Spleen (tissue), 11 donors: ENCODE results near the gene RAB23. TPM values are rescaled to one million over a fixed set of nuclear protein-coding genes. Genes with fewer than 3 reads are reported as not detected.

Experiments
- DNase-seq: peaks from one replicate; pipeline ENCODE4 v3.0.0-alpha.2; 2020
- H3K27ac ChIP-seq, 8 donors: fragments of 200-600 bp; sonication (generic) in 7 of 8; 1 replicate in 4 of 8; 2 replicates in 4 of 8; pipeline versions ENCODE4 v1.5.0 to v1.8.0; 2016 to 2021; ENCODE audit warnings: inconsistent platforms in 4 of 8, mild to moderate bottlenecking in 4 of 8, moderate library complexity in 1 of 8
- H3K27me3 ChIP-seq, 7 donors: fragments of 200-600 bp; sonication (generic) in 6 of 7; replicated peaks in 1 of 7; 1 replicate in 4 of 7; 2 replicates in 3 of 7; pipeline versions ENCODE4 v1.5.0 to v1.8.0; 2016 to 2021; ENCODE audit warnings: inconsistent platforms in 3 of 7, mild to moderate bottlenecking in 1 of 7
- H3K36me3 ChIP-seq, 6 donors: fragments of 200-600 bp; sonication (generic) in 5 of 6; 1 replicate in 4 of 6; 2 replicates in 2 of 6; pipeline versions ENCODE4 v1.5.0 to v1.8.0; 2016 to 2021; ENCODE audit warnings: inconsistent platforms in 2 of 6
- H3K4me1 ChIP-seq, 6 donors: fragments of 200-600 bp; sonication (generic) in 5 of 6; 1 replicate in 3 of 6; 2 replicates in 3 of 6; pipeline versions ENCODE4 v1.5.0 to v1.8.0; 2016 to 2021; ENCODE audit warnings: inconsistent platforms in 3 of 6
- H3K4me3 ChIP-seq, 8 donors: fragments of 200-600 bp; sonication (generic) in 7 of 8; 1 replicate in 4 of 8; 2 replicates in 4 of 8; pipeline versions ENCODE4 v1.5.0 to v1.8.0; 2016 to 2021; ENCODE audit warnings: inconsistent platforms in 4 of 8, mild to moderate bottlenecking in 4 of 8, moderate library complexity in 2 of 8
- H3K9me3 ChIP-seq, 8 donors: fragments of 200-600 bp; sonication (generic) in 7 of 8; 1 replicate in 4 of 8; 2 replicates in 4 of 8; pipeline versions ENCODE4 v1.5.0 to v1.8.0; 2016 to 2021; ENCODE audit warnings: inconsistent platforms in 4 of 8
- POLR2A ChIP-seq, 3 donors: fragments of 450-650 bp; IDR thresholded peaks; one replicate each; pipeline ENCODE4 v1.5.1; 2017; ENCODE audit warnings: antibody characterized with exemption in 3 of 3, mild to moderate bottlenecking in 1 of 3
- POLR2AphosphoS5 ChIP-seq, 3 donors: sonication (generic); formaldehyde crosslinking; IDR thresholded peaks; one replicate each; pipeline ENCODE4 v1.5.1; 2017; ENCODE audit warnings: antibody characterized with exemption in 3 of 3
- WGBS, 5 donors: extraction: QIAGEN DNeasy Blood & Tissue Kit in 3 of 5; methylation state at CpG; one replicate each; pipeline versions ENCODE4 v1.1.5 to v1.1.7; 2013 to 2018; 5-methylcytosine and 5-hydroxymethylcytosine counted together
- intact Hi-C: fragments of 100-400 bp; cut with DNase I; formaldehyde crosslinking; loops from one replicate; pipeline ENCODE4 v1.15.0; 2023; ENCODE audit warnings: low total_unique reads
- polyA plus RNA-seq, 3 donors: library from polyadenylated mRNA; stranded (reverse); fragments of 200-250 nt; gene quantifications; one replicate each; pipeline ENCODE4 v1.2.1, GENCODE V29; 2013
- total RNA-seq, 7 donors: library from RNA; depleted of rRNA in 3 of 7; stranded (reverse); fragments of >200 nt in 3 of 7; fragmentation: NEBNext Ultra II Directional in 4 of 7; extraction: Animal tissue kit (Norgen Biotek cat#: 25700) in 4 of 7; gene quantifications; one replicate each; pipeline versions ENCODE4 v1.1.0 to v1.2.1, GENCODE V29; 2016 to 2021
- TF ChIP-seq, protein P1 (sequence below), 11 experiments: fragments of 200-600 bp in 7 of 11; fragments of 450-650 bp in 4 of 11; sonication (generic) in 4 of 11; IDR thresholded peaks in 8 of 11; conservative IDR thresholded peaks in 3 of 11; 1 replicate in 7 of 11; 2 replicates in 4 of 11; pipeline versions ENCODE4 v1.4.0 to v1.8.0; 2016 to 2021; ENCODE audit warnings: antibody characterized with exemption in 11 of 11, inconsistent platforms in 4 of 11, mild to moderate bottlenecking in 1 of 11
- donor health status: healthy with polysubstance abuse.
- donor health status: DM: no; HTN: no; CAD: no; lungs with moderate emphysema.
- donor health status: DM: no; HTN: no; CAD: no.
- donor health status: Bipolar disorder and iron deficiency.
- donor health status: healthy.
- donor health status: DM: no; HTN: no; CAD: no.
- donor health status: DM: yes; HTN: yes; CAD: no.

The RAB23 gene
- total and polyA plus RNA-seq, 10 donors, result 0.89 to 3.9 (median 2.1) TPM

DNA sequence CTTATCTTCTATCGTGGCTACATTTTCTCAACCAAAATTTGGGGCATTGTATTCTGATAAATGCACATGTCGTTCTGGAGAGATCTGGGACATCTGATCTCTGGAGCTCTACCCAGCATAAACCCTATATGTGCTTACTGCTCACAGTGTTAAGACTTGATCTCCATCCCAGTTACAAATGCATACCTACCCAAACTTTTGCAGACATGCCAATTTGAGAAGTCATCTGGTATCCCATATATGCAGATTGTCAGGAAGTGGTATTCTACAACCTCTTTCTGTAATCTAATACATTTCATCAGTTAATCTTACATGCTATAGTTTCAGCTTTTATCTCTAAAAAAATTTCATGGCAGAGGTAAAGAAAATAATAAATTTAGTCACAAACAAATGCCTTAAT lies 38.8 kb downstream of the RAB23 start:
- TF ChIP-seq, protein P1, sequence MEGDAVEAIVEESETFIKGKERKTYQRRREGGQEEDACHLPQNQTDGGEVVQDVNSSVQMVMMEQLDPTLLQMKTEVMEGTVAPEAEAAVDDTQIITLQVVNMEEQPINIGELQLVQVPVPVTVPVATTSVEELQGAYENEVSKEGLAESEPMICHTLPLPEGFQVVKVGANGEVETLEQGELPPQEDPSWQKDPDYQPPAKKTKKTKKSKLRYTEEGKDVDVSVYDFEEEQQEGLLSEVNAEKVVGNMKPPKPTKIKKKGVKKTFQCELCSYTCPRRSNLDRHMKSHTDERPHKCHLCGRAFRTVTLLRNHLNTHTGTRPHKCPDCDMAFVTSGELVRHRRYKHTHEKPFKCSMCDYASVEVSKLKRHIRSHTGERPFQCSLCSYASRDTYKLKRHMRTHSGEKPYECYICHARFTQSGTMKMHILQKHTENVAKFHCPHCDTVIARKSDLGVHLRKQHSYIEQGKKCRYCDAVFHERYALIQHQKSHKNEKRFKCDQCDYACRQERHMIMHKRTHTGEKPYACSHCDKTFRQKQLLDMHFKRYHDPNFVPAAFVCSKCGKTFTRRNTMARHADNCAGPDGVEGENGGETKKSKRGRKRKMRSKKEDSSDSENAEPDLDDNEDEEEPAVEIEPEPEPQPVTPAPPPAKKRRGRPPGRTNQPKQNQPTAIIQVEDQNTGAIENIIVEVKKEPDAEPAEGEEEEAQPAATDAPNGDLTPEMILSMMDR (IDR thresholded peaks at IDR 0.05 in 8 of 11, conservative IDR thresholded peaks at IDR 0.05 in 3 of 11), result no peak
- no peak for TF ChIP-seq POLR2AphosphoS5 (IDR thresholded peaks at IDR 0.05)
- TF ChIP-seq POLR2A (IDR thresholded peaks at IDR 0.05), result no peak
- WGBS, 5 donors, result 90 to 100% (median 93%) methylated on average over 2 of the region's 2 CpGs
- H3K4me1 ChIP-seq, result no peaks in the 10 kb centered on the region
- H3K36me3 ChIP-seq, result peaks cover 0 to 32% (median 14%) of the 10 kb centered on the region in 6 donors
- H3K4me3 ChIP-seq, result no peak overlapping the region
- intact Hi-C loops, result no loop called here
- no peaks in the 10 kb centered on the region for H3K27me3 ChIP-seq
- no peaks in the 10 kb centered on the region for H3K9me3 ChIP-seq
- DNase-seq, result no peak
- H3K27ac ChIP-seq, result no peak overlapping the region

DNA sequence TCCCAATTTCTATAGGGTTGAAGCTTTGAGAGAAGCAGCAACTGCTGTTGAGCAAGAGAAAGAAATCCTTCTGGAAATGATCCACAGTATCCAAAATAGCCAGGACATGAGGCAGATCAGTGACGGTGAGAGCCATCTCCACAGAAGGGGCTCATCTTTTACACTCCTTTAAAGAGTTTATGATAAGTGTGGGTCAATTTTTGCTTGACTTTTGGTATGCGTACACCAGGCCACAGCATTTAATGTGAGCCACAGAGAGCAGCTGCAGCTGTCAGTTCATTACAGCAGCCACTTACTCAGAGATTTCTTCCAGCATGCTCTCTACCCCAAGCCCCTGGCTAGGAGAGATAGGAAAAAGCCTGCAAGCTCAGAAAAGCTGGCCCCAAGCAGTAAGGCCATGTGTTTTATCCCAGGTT lies 40.1 kb downstream of the RAB23 start:
- H3K27ac ChIP-seq, result no peak overlapping the region
- no peaks in the 10 kb centered on the region for H3K9me3 ChIP-seq
- no peaks in the 10 kb centered on the region for H3K27me3 ChIP-seq
- 79 to 87% (median 84%) methylated on average over 2 of the region's 2 CpGs for WGBS, 5 donors
- no peaks in the 10 kb centered on the region for H3K4me1 ChIP-seq
- H3K4me3 ChIP-seq, result no peak overlapping the region
- intact Hi-C loops, result no loop called here
- no peak for DNase-seq
- TF ChIP-seq POLR2AphosphoS5 (IDR thresholded peaks at IDR 0.05), result no peak
- TF ChIP-seq, protein P1 (IDR thresholded peaks at IDR 0.05 in 8 of 11, conservative IDR thresholded peaks at IDR 0.05 in 3 of 11), result no peak
- TF ChIP-seq POLR2A (IDR thresholded peaks at IDR 0.05), result no peak
- peaks cover 0 to 32% (median 14%) of the 10 kb centered on the region in 6 donors for H3K36me3 ChIP-seq

DNA sequence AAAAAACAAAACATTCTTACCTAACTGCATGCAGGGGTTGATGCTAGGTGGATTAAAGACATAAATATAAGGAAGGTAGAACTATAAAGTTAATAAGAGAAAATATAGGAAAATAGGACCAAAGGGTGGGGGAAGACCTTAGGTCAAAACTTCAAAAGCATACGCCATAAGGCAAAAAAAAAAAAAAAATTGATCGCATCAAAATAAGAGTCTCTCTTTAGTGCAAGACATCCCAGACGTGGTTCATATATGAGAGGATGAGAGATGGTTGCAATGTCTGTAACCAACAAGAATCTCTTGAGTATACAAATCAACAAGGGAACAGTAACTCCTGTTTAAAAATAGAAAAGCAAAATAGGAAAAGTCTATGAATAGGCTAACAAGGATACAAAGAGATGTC lies 41.5 kb downstream of the RAB23 start:
- intact Hi-C loops, result no loop called here
- H3K9me3 ChIP-seq, result no peaks in the 10 kb centered on the region

DNA sequence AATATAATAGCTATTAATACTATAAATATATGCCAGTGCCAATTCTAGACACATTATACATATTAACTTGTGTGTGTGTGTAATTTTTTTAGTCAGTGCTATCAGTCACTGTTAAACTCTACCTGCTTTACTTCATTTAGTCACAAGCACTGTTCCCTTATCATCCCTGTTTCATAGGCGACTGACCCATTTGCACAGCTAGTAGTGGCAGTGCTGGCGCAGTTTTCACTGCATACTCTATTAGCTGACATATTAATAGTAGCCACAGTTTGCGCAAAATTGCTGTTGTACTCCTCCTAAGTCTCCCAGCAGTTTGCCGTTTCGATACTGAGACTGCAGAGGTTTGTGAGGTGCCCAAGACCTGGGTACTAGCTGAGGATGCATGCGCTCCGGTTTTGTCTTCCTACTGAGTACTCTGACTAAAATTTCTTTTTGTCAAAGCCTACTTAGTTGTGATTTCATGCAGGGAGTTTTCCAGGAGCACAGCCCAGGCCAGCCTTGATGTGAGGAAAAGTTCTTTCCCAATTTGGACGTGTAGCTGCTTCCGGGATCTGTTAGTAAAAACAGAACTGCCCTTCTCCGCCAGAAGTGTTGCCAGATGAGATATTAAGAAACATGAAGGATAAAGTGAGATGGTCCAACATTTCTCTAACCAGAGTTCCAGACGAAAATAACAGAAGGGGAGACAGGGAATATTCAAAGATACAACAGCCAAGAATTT lies 44.4 kb downstream of the RAB23 start:
- Histone ChIP-seq H3K27ac (no peak overlapping the region), H3K27me3 (no peaks in the 10 kb centered on the region), H3K9me3 (no peaks in the 10 kb centered on the region), H3K4me3 (no peak overlapping the region), H3K4me1 (peaks cover 4 to 17% (median 13%) of the 10 kb centered on the region in 6 donors), H3K36me3 (peaks cover 0 to 8% (median 2%) of the 10 kb centered on the region in 6 donors)
- TF ChIP-seq POLR2A (IDR thresholded peaks at IDR 0.05) (no peak), POLR2AphosphoS5 (IDR thresholded peaks at IDR 0.05) (no peak)
- TF ChIP-seq, protein P1 (IDR thresholded peaks at IDR 0.05 in 8 of 11, conservative IDR thresholded peaks at IDR 0.05 in 3 of 11), result no peak
- WGBS, 5 donors, result 85 to 94% (median 87%) methylated on average over 11 of the region's 11 CpGs
- DNase-seq, result no peak
- intact Hi-C loops, result loop anchor here (10.0 kb wide), 1 partner anchor 47 kb away; the partner anchor contains the start of gene RAB23

More for the DNA sequence above, 41.5 kb downstream of the RAB23 start:
- Histone ChIP-seq H3K4me3 (no peak overlapping the region), H3K36me3 (peaks cover 0 to 32% (median 14%) of the 10 kb centered on the region in 6 donors), H3K27me3 (no peaks in the 10 kb centered on the region), H3K27ac (no peak overlapping the region), H3K4me1 (no peaks in the 10 kb centered on the region)
- WGBS, 5 donors, result 88 to 96% (median 91%) methylated on average over 3 of the region's 3 CpGs
- no peak for TF ChIP-seq POLR2AphosphoS5 (IDR thresholded peaks at IDR 0.05)
- TF ChIP-seq, protein P1 (IDR thresholded peaks at IDR 0.05 in 8 of 11, conservative IDR thresholded peaks at IDR 0.05 in 3 of 11), result no peak
- DNase-seq, result no peak
